GM23338 (cell line): Measurements from ENCODE around the gene HERPUD2. TPM values are rescaled to one million over a fixed set of nuclear protein-coding genes. Genes with fewer than 3 reads are reported as not detected.

Experiments used
- ATAC-seq: fragments of 200-7000 bp; cut with Tn5 transposase; 3 replicates; pipeline ENCODE4 v1.9.1; 2020
- DNase-seq: peaks from one replicate; pipeline ENCODE4 v3.0.0-alpha.2; 2015; ENCODE audit warnings: low spot score
- H2AFZ ChIP-seq: fragments of 200-600 bp; sonication (generic); 2 replicates; pipeline ENCODE4 v1.8.0; 2016; ENCODE audit warnings: antibody characterized with exemption, mild to moderate bottlenecking, moderate library complexity
- H3F3A ChIP-seq: fragments of 200-600 bp; sonication (generic); replicated peaks from 2 replicates; pipeline ENCODE4 v1.8.0; 2017; ENCODE audit warnings: antibody characterized with exemption, mixed run types, low read depth
- H3K27ac ChIP-seq: fragments of 200-600 bp; sonication (generic); 2 replicates; pipeline ENCODE4 v1.6.1; 2016; ENCODE audit warnings: low read depth
- H3K27me3 ChIP-seq: fragments of 200-600 bp; sonication (generic); 2 replicates; pipeline ENCODE4 v1.8.0; 2016; ENCODE audit warnings: mild to moderate bottlenecking, mixed run types, moderate library complexity; ENCODE audit not compliant: insufficient read depth
- H3K36me3 ChIP-seq: fragments of 200-600 bp; sonication (generic); 2 replicates; pipeline ENCODE4 v1.8.0; 2016; ENCODE audit warnings: mild to moderate bottlenecking; ENCODE audit not compliant: insufficient read depth
- H3K4me1 ChIP-seq: fragments of 200-600 bp; sonication (generic); 2 replicates; pipeline ENCODE4 v1.8.0; 2016; ENCODE audit warnings: mild to moderate bottlenecking, moderate library complexity; ENCODE audit not compliant: insufficient read depth
- H3K4me2 ChIP-seq: fragments of 200-600 bp; sonication (generic); 2 replicates; pipeline ENCODE4 v1.7.1; 2017; ENCODE audit warnings: mixed run types
- H3K4me3 ChIP-seq: fragments of 200-600 bp; sonication (generic); 2 replicates; pipeline ENCODE4 v1.6.1; 2016; ENCODE audit warnings: mixed run types
- H3K79me2 ChIP-seq: fragments of 200-600 bp; sonication (generic); replicated peaks from 2 replicates; pipeline ENCODE4 v1.8.0; 2017; ENCODE audit warnings: mild to moderate bottlenecking; ENCODE audit not compliant: insufficient read depth
- H3K9me2 ChIP-seq: fragments of 200-600 bp; sonication (generic); 2 replicates; pipeline ENCODE4 v1.8.0; 2017; ENCODE audit not compliant: insufficient read depth
- H4K20me1 ChIP-seq: fragments of 200-600 bp; sonication (generic); replicated peaks from 2 replicates; pipeline ENCODE4 v1.8.0; 2017; ENCODE audit warnings: mild to moderate bottlenecking; ENCODE audit not compliant: insufficient read depth
- H3K27ac Mint-ChIP-seq: 2 replicates; pipeline ENCODE4 v1.8.0; 2020; ENCODE audit warnings: inconsistent platforms, mild to moderate bottlenecking, moderate library complexity, mixed read lengths
- H3K27me3 Mint-ChIP-seq: 3 replicates; pipeline ENCODE4 v1.8.0; 2022; ENCODE audit warnings: low read depth, mild to moderate bottlenecking, moderate library complexity, mixed read lengths, inconsistent platforms; ENCODE audit not compliant: insufficient read depth, poor library complexity
- H3K36me3 Mint-ChIP-seq: 3 replicates; pipeline ENCODE4 v1.8.0; 2021; ENCODE audit warnings: low read depth, mild to moderate bottlenecking, inconsistent platforms, moderate library complexity, mixed read lengths
- H3K4me1 Mint-ChIP-seq: 3 replicates; pipeline ENCODE4 v1.8.0; 2020; ENCODE audit warnings: mild to moderate bottlenecking, inconsistent platforms, mixed read lengths
- H3K4me3 Mint-ChIP-seq: 3 replicates; pipeline ENCODE4 v1.8.0; 2021; ENCODE audit warnings: moderate library complexity, mild to moderate bottlenecking, inconsistent platforms, mixed read lengths
- H3K9me3 Mint-ChIP-seq: 3 replicates; pipeline ENCODE4 v1.8.0; 2020; ENCODE audit warnings: moderate library complexity, mild to moderate bottlenecking, inconsistent platforms, mixed read lengths
- CREB1 ChIP-seq: fragments of 250-450 bp; sonication (Bioruptor Pico); IDR thresholded peaks from 2 replicates; pipeline ENCODE4 v1.5.0; 2020; ENCODE audit warnings: low read depth, mild to moderate bottlenecking, moderate library complexity
- CTCF ChIP-seq, 2 experiments: fragments of 200-600 bp in 1 of 2; sonication (generic) in 1 of 2; conservative IDR thresholded peaks; 2 replicates each; pipeline versions ENCODE4 v1.5.1 to v1.6.1; 2016 to 2017; ENCODE audit warnings: antibody characterized with exemption in 2 of 2, low read depth in 2 of 2, mild to moderate bottlenecking in 2 of 2, moderate library complexity in 1 of 2
- EZH2 ChIP-seq: fragments of 200-600 bp; sonication (generic); IDR thresholded peaks from one replicate; pipeline ENCODE4 v1.8.0; 2017; ENCODE audit warnings: antibody characterized with exemption, mild to moderate bottlenecking, low read depth; ENCODE audit not compliant: unreplicated experiment
- JUNB ChIP-seq: IDR thresholded peaks from one replicate; pipeline ENCODE4 v1.6.1; 2016; ENCODE audit warnings: antibody characterized with exemption; ENCODE audit not compliant: unreplicated experiment
- NANOG ChIP-seq: IDR thresholded peaks from 2 replicates; pipeline ENCODE4 v1.6.1; 2016; ENCODE audit warnings: antibody characterized with exemption, borderline replicate concordance
- POLR2AphosphoS5 ChIP-seq: IDR thresholded peaks from 2 replicates; pipeline ENCODE4 v1.6.1; 2016; ENCODE audit warnings: antibody characterized with exemption, low read depth
- STAT1 ChIP-seq: IDR thresholded peaks from one replicate; pipeline ENCODE4 v1.6.1; 2016; ENCODE audit warnings: antibody characterized with exemption; ENCODE audit not compliant: unreplicated experiment
- ZNF114 ChIP-seq: fragments of 250-450 bp; sonication (Bioruptor Pico); IDR thresholded peaks from 2 replicates; pipeline ENCODE4 v1.5.0; 2020; ENCODE audit warnings: mild to moderate bottlenecking, moderate library complexity
- ZNF331 ChIP-seq: fragments of 250-450 bp; sonication (Bioruptor Pico); IDR thresholded peaks from 2 replicates; pipeline ENCODE4 v1.5.0; 2020; ENCODE audit warnings: low read depth, mild to moderate bottlenecking, moderate library complexity
- ZNF462 ChIP-seq: fragments of 250-450 bp; sonication (Bioruptor Pico); IDR thresholded peaks from 2 replicates; pipeline ENCODE4 v1.5.0; 2020; ENCODE audit warnings: mild to moderate bottlenecking, moderate library complexity
- polyA plus RNA-seq: library from polyadenylated mRNA; unstranded; fragments of >200 nt; fragmentation: Nextera tagmentation; extraction: Ambion mirVana; gene quantifications from 2 replicates; pipeline ENCODE4 v1.2.1, GENCODE V29; 2016
- total RNA-seq: library from RNA; depleted of rRNA; stranded (reverse); fragments of >200 nt; shearing (Covaris generic); gene quantifications from 2 replicates; pipeline ENCODE4 v1.2.3, GENCODE V29; 2014
- TF ChIP-seq, protein P1 (sequence below): IDR thresholded peaks from one replicate; pipeline ENCODE4 v1.6.1; 2018; ENCODE audit warnings: antibody characterized with exemption; ENCODE audit not compliant: unreplicated experiment

The HERPUD2 gene
- total and polyA plus RNA-seq, 2 experiments from 2014 or later = 8.0 to 12.0 TPM

DNA sequence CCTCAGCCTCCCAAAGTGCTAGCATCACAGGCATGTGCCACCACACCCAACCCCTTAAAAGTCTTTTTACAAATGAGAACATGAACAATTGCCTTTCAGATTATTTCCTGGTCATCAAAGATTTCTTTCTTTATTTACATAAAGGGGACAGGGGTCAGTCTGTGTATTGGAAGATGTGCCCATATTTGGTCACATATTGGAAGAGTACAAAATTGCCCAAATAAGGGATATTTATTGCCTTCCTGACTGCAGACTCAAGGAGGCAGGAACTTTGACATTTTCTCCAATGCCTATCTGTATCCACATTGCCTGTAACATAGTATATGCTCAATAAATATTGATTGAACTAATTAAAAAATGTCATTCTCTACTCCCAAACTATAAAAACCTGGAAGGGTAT is 25.9 kb upstream of the HERPUD2 start:
- no peak overlapping the region for H3K4me2 ChIP-seq
- no peak overlapping the region for H2AFZ ChIP-seq
- no peak overlapping the region for H3K4me3 ChIP-seq
- H3K79me2 ChIP-seq = no peaks in the 10 kb centered on the region
- H3K4me1 ChIP-seq = no peaks in the 10 kb centered on the region
- H4K20me1 ChIP-seq = no peaks in the 10 kb centered on the region
- H3K27ac Mint-ChIP-seq = no peak overlapping the region
- no peak overlapping the region for H3K4me3 Mint-ChIP-seq
- H3K36me3 ChIP-seq = no peaks in the 10 kb centered on the region
- no peaks in the 10 kb centered on the region for H3K36me3 Mint-ChIP-seq
- no peak for TF ChIP-seq STAT1
- no peak for TF ChIP-seq NANOG
- no peak for TF ChIP-seq POLR2AphosphoS5
- TF ChIP-seq ZNF331 (CRISPR knock-in tag) = no peak
- TF ChIP-seq, protein P1, sequence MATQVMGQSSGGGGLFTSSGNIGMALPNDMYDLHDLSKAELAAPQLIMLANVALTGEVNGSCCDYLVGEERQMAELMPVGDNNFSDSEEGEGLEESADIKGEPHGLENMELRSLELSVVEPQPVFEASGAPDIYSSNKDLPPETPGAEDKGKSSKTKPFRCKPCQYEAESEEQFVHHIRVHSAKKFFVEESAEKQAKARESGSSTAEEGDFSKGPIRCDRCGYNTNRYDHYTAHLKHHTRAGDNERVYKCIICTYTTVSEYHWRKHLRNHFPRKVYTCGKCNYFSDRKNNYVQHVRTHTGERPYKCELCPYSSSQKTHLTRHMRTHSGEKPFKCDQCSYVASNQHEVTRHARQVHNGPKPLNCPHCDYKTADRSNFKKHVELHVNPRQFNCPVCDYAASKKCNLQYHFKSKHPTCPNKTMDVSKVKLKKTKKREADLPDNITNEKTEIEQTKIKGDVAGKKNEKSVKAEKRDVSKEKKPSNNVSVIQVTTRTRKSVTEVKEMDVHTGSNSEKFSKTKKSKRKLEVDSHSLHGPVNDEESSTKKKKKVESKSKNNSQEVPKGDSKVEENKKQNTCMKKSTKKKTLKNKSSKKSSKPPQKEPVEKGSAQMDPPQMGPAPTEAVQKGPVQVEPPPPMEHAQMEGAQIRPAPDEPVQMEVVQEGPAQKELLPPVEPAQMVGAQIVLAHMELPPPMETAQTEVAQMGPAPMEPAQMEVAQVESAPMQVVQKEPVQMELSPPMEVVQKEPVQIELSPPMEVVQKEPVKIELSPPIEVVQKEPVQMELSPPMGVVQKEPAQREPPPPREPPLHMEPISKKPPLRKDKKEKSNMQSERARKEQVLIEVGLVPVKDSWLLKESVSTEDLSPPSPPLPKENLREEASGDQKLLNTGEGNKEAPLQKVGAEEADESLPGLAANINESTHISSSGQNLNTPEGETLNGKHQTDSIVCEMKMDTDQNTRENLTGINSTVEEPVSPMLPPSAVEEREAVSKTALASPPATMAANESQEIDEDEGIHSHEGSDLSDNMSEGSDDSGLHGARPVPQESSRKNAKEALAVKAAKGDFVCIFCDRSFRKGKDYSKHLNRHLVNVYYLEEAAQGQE = no peak
- no peak for TF ChIP-seq EZH2
- no peaks in the 10 kb centered on the region for H3K4me1 Mint-ChIP-seq
- no peaks in the 10 kb centered on the region for H3K9me2 ChIP-seq
- ATAC-seq (no peak), DNase-seq (no peak)
- no peaks in the 10 kb centered on the region for H3K9me3 Mint-ChIP-seq
- H3K27me3 Mint-ChIP-seq = no peaks in the 10 kb centered on the region
- no peaks in the 10 kb centered on the region for H3K27me3 ChIP-seq
- H3F3A ChIP-seq = no peaks in the 10 kb centered on the region
- no peak overlapping the region for H3K27ac ChIP-seq

DNA sequence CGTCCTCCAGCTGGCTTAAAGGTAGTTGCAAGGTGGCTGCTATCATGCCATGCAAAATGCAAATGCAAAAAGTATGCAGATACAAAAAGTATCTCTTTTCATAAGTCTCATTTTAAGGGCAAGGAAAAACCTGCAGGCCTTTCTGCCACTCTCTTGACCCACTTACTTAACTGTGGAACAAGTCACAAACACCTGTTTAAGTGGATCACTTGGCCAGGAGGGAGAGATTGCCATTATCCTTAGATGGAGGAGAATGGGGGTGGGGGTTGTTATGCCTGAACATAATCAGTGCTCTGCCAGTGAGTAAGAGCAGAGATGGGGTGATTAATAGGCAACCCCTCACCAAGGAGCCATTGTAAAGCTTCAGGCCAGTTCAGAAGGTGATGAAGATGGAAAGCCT is 25.1 kb upstream of the HERPUD2 start:
- no peaks in the 10 kb centered on the region for H3K27me3 ChIP-seq
- no peaks in the 10 kb centered on the region for H3K27me3 Mint-ChIP-seq
- H3K9me2 ChIP-seq = no peaks in the 10 kb centered on the region
- no peaks in the 10 kb centered on the region for H3F3A ChIP-seq
- no peak overlapping the region for H3K4me3 Mint-ChIP-seq
- no peak for ATAC-seq
- no peaks in the 10 kb centered on the region for H3K4me1 ChIP-seq
- H3K36me3 Mint-ChIP-seq = no peaks in the 10 kb centered on the region
- no peak for DNase-seq
- no peak overlapping the region for H3K4me3 ChIP-seq
- H2AFZ ChIP-seq = no peak overlapping the region
- H3K36me3 ChIP-seq = no peaks in the 10 kb centered on the region
- H3K9me3 Mint-ChIP-seq = no peaks in the 10 kb centered on the region
- H4K20me1 ChIP-seq = no peaks in the 10 kb centered on the region
- no peaks in the 10 kb centered on the region for H3K4me1 Mint-ChIP-seq
- H3K27ac Mint-ChIP-seq = no peak overlapping the region
- H3K27ac ChIP-seq = no peak overlapping the region
- no peaks in the 10 kb centered on the region for H3K79me2 ChIP-seq
- no peak overlapping the region for H3K4me2 ChIP-seq
- TF ChIP-seq CREB1 (CRISPR knock-in tag) (no peak), JUNB (no peak), ZNF331 (CRISPR knock-in tag) (no peak), CTCF (conservative IDR thresholded peaks at IDR 0.05; ENCODE audit: low read depth in 2 of 2) (no peak), STAT1 (no peak), ZNF114 (CRISPR knock-in tag) (no peak), EZH2 (no peak), ZNF462 (CRISPR knock-in tag) (no peak)
